Activated B cell treated with CpG ODN at 0.5 μM for 24 hours (primary cell): Measurements from ENCODE around the gene ZFHX2. TPM values are rescaled to one million over a fixed set of nuclear protein-coding genes. Genes with fewer than 3 reads are reported as not detected.

Experiments
- ATAC-seq: fragments of 200-7000 bp; cut with Tn5 transposase; one replicate; pipeline ENCODE4 v1.10.0; 2021; ENCODE audit warnings: low read depth, mild to moderate bottlenecking, moderate library complexity
- CTCF ChIA-PET: fragments of 350-600 bp; sonication (Branson Sonifier 250); formaldehyde crosslinking; loops from one replicate; lab custom pipeline; 2021; ENCODE audit warnings: antibody characterized with exemption; lab: Charles Lee
- POLR2A ChIA-PET: fragments of 350-600 bp; sonication (Branson Sonifier 250); formaldehyde crosslinking; loops from one replicate; lab custom pipeline; 2021; ENCODE audit warnings: antibody characterized with exemption; lab: Charles Lee
- DNase-seq: peaks from one replicate; pipeline ENCODE4 v3.0.0; 2022
- H3K27ac Mint-ChIP-seq: one replicate; pipeline ENCODE4 v1.8.0; 2020; ENCODE audit warnings: mixed read lengths
- H3K27me3 Mint-ChIP-seq: one replicate; pipeline ENCODE4 v1.8.0; 2021; ENCODE audit warnings: mixed read lengths
- H3K36me3 Mint-ChIP-seq: one replicate; pipeline ENCODE4 v1.8.0; 2021; ENCODE audit warnings: low read depth, mixed read lengths
- H3K4me1 Mint-ChIP-seq: one replicate; pipeline ENCODE4 v1.8.0; 2021; ENCODE audit warnings: mixed read lengths
- H3K4me3 Mint-ChIP-seq: one replicate; pipeline ENCODE4 v1.8.0; 2020; ENCODE audit warnings: mild to moderate bottlenecking, mixed read lengths
- H3K9me3 Mint-ChIP-seq: one replicate; pipeline ENCODE4 v1.8.0; 2020; ENCODE audit warnings: mixed read lengths
- CTCF ChIP-seq: fragments of 200-600 bp; IDR thresholded peaks from one replicate; pipeline ENCODE4 v1.8.0; 2022; ENCODE audit warnings: antibody characterized with exemption, mild to moderate bottlenecking
- intact Hi-C: fragments of 100-400 bp; cut with micrococcal nuclease; formaldehyde crosslinking; loops from one replicate; pipeline ENCODE4 v1.15.1; 2024
- total RNA-seq: library from RNA; stranded (reverse); gene quantifications from 2 replicates; pipeline ENCODE4 v1.2.3, GENCODE V29; 2022

ZFHX2 gene
- total RNA-seq, 1 donor from 2014 or later, result 2.6 TPM

GRCh38 chr14:23521785-23522640 lies 29.6 kb downstream of the ZFHX2 start:
- POLR2A ChIA-PET, result no interaction called here
- Mint-ChIP-seq H3K4me3 (no peak overlapping the region), H3K9me3 (no peaks in the 10 kb centered on the region), H3K36me3 (peaks cover 2% of the 10 kb centered on the region), H3K27me3 (no peaks in the 10 kb centered on the region), H3K27ac (no peak overlapping the region), H3K4me1 (no peaks in the 10 kb centered on the region)
- ATAC-seq, result no peak
- DNase-seq, result no peak
- CTCF ChIA-PET, result no interaction called here
- intact Hi-C loops, result no loop called here
- no peak for TF ChIP-seq CTCF

GRCh38 chr14:23520899-23521533 lies 30.5 kb downstream of the ZFHX2 start:
- ATAC-seq, result no peak
- Mint-ChIP-seq H3K9me3 (no peaks in the 10 kb centered on the region), H3K36me3 (peaks cover 2% of the 10 kb centered on the region), H3K27me3 (no peaks in the 10 kb centered on the region), H3K4me1 (no peaks in the 10 kb centered on the region), H3K27ac (no peak overlapping the region), H3K4me3 (no peak overlapping the region)
- no peak for TF ChIP-seq CTCF
- ChIA-PET CTCF (no interaction called here), POLR2A (no interaction called here)
- no peak for DNase-seq
- intact Hi-C loops, result no loop called here

GRCh38 chr14:23518709-23519108 lies 32.9 kb downstream of the ZFHX2 start:
- no peak for DNase-seq
- no peak for ATAC-seq
- Mint-ChIP-seq H3K9me3 (no peaks in the 10 kb centered on the region), H3K36me3 (peaks cover 2% of the 10 kb centered on the region), H3K4me3 (no peak overlapping the region), H3K27me3 (no peaks in the 10 kb centered on the region), H3K27ac (no peak overlapping the region), H3K4me1 (no peaks in the 10 kb centered on the region)
- intact Hi-C loops, result no loop called here
- ChIA-PET POLR2A (no interaction called here), CTCF (no interaction called here)
- TF ChIP-seq CTCF, result no peak

- peaks cover 2% of the 10 kb centered on the region for H3K36me3 Mint-ChIP-seq
- TF ChIP-seq CTCF, result no peak
- POLR2A ChIA-PET, result no interaction called here
- ATAC-seq (no peak), DNase-seq (no peak)
- H3K4me3 Mint-ChIP-seq, result no peak overlapping the region
- no peaks in the 10 kb centered on the region for H3K4me1 Mint-ChIP-seq
- no peak overlapping the region for H3K27ac Mint-ChIP-seq
- intact Hi-C loops, result no loop called here
- CTCF ChIA-PET, result no interaction called here
- no peaks in the 10 kb centered on the region for H3K27me3 Mint-ChIP-seq
- H3K9me3 Mint-ChIP-seq, result no peaks in the 10 kb centered on the region
These were observed 33.8 kb downstream of the ZFHX2 start for GRCh38 chr14:23517650-23518326.

- no peak for DNase-seq
- Mint-ChIP-seq H3K4me1 (peaks cover 2% of the 10 kb centered on the region), H3K36me3 (peaks cover 2% of the 10 kb centered on the region), H3K27ac (no peak overlapping the region), H3K4me3 (no peak overlapping the region), H3K9me3 (no peaks in the 10 kb centered on the region), H3K27me3 (no peaks in the 10 kb centered on the region)
- CTCF ChIA-PET, result no interaction called here
- no peak for TF ChIP-seq CTCF
- intact Hi-C loops, result no loop called here
- POLR2A ChIA-PET, result no interaction called here
- no peak for ATAC-seq
These were observed 37.0 kb downstream of the ZFHX2 start for GRCh38 chr14:23514644-23514957.
